Activated naive CD8-positive, alpha-beta T cell (primary cell): Measurements from ENCODE around the gene STRA6.

Source experiments
- H3K27ac Mint-ChIP-seq: one replicate; pipeline ENCODE4 v1.8.0; 2021; ENCODE audit warnings: mixed read lengths
- H3K27me3 Mint-ChIP-seq: one replicate; pipeline ENCODE4 v1.8.0; 2021; ENCODE audit warnings: mixed read lengths
- H3K36me3 Mint-ChIP-seq: one replicate; pipeline ENCODE4 v1.8.0; 2021; ENCODE audit warnings: mixed read lengths
- H3K4me1 Mint-ChIP-seq: one replicate; pipeline ENCODE4 v1.8.0; 2021; ENCODE audit warnings: low read depth, mixed read lengths
- H3K4me3 Mint-ChIP-seq: one replicate; pipeline ENCODE4 v1.8.0; 2021; ENCODE audit warnings: mild to moderate bottlenecking, mixed read lengths
- H3K9me3 Mint-ChIP-seq: one replicate; pipeline ENCODE4 v1.8.0; 2021; ENCODE audit warnings: low read depth, mixed read lengths

The STRA6 gene

GRCh38 chr15:74156678-74157411 lies 45.7 kb downstream of the STRA6 start:
- peaks cover 14% of the 10 kb centered on the region for H3K4me1 Mint-ChIP-seq
- no peak overlapping the region for H3K4me3 Mint-ChIP-seq
- no peaks in the 10 kb centered on the region for H3K36me3 Mint-ChIP-seq
- peaks cover 5% of the 10 kb centered on the region for H3K27me3 Mint-ChIP-seq
- no peak overlapping the region for H3K27ac Mint-ChIP-seq
- no peaks in the 10 kb centered on the region for H3K9me3 Mint-ChIP-seq

- no peaks in the 10 kb centered on the region for H3K36me3 Mint-ChIP-seq
- H3K9me3 Mint-ChIP-seq: no peaks in the 10 kb centered on the region
- peaks cover 14% of the 10 kb centered on the region for H3K4me1 Mint-ChIP-seq
- H3K4me3 Mint-ChIP-seq: no peak overlapping the region
- H3K27ac Mint-ChIP-seq: no peak overlapping the region
- H3K27me3 Mint-ChIP-seq: peaks cover 5% of the 10 kb centered on the region
Measured at GRCh38 chr15:74155766-74156417, 46.7 kb downstream of the STRA6 start.

- Mint-ChIP-seq H3K36me3 (peaks cover 3% of the 10 kb centered on the region), H3K9me3 (no peaks in the 10 kb centered on the region), H3K4me1 (no peaks in the 10 kb centered on the region), H3K27me3 (peaks cover 13% of the 10 kb centered on the region), H3K27ac (no peak overlapping the region), H3K4me3 (no peak overlapping the region)
Measured at GRCh38 chr15:74147051-74147450, 55.5 kb downstream of the STRA6 start.

GRCh38 chr15:74146277-74146800 lies 56.2 kb downstream of the STRA6 start:
- Mint-ChIP-seq H3K4me1 (no peaks in the 10 kb centered on the region), H3K27ac (no peak overlapping the region), H3K9me3 (no peaks in the 10 kb centered on the region), H3K27me3 (peaks cover 13% of the 10 kb centered on the region), H3K4me3 (no peak overlapping the region), H3K36me3 (peaks cover 3% of the 10 kb centered on the region)

- Mint-ChIP-seq H3K27ac (no peak overlapping the region), H3K36me3 (peaks cover 3% of the 10 kb centered on the region), H3K27me3 (peaks cover 17% of the 10 kb centered on the region), H3K4me1 (no peaks in the 10 kb centered on the region), H3K4me3 (no peak overlapping the region), H3K9me3 (no peaks in the 10 kb centered on the region)
Measured at GRCh38 chr15:74144153-74144775, 58.3 kb downstream of the STRA6 start.

- H3K4me1 Mint-ChIP-seq: peaks cover 9% of the 10 kb centered on the region
- H3K4me3 Mint-ChIP-seq: no peak overlapping the region
- H3K27me3 Mint-ChIP-seq: peaks cover 23% of the 10 kb centered on the region
- no peaks in the 10 kb centered on the region for H3K9me3 Mint-ChIP-seq
- H3K27ac Mint-ChIP-seq: no peak overlapping the region
- H3K36me3 Mint-ChIP-seq: peaks cover 3% of the 10 kb centered on the region
Measured at GRCh38 chr15:74141591-74141990, 61.0 kb downstream of the STRA6 start.

- Mint-ChIP-seq H3K36me3 (peaks cover 3% of the 10 kb centered on the region), H3K4me3 (no peak overlapping the region), H3K27me3 (peaks cover 26% of the 10 kb centered on the region), H3K27ac (no peak overlapping the region), H3K4me1 (peaks cover 21% of the 10 kb centered on the region), H3K9me3 (no peaks in the 10 kb centered on the region)
Measured at GRCh38 chr15:74138642-74139041, 63.9 kb downstream of the STRA6 start.

GRCh38 chr15:74137537-74137894 lies 65.1 kb downstream of the STRA6 start:
- H3K9me3 Mint-ChIP-seq: no peaks in the 10 kb centered on the region
- H3K27me3 Mint-ChIP-seq: peaks cover 27% of the 10 kb centered on the region
- H3K4me3 Mint-ChIP-seq: peak overlapping the region; percentile 82
- H3K4me1 Mint-ChIP-seq: peaks cover 24% of the 10 kb centered on the region
- no peak overlapping the region for H3K27ac Mint-ChIP-seq
- peaks cover 2% of the 10 kb centered on the region for H3K36me3 Mint-ChIP-seq

- no peak overlapping the region for H3K27ac Mint-ChIP-seq
- peaks cover 28% of the 10 kb centered on the region for H3K27me3 Mint-ChIP-seq
- no peaks in the 10 kb centered on the region for H3K36me3 Mint-ChIP-seq
- peaks cover 24% of the 10 kb centered on the region for H3K4me1 Mint-ChIP-seq
- no peaks in the 10 kb centered on the region for H3K9me3 Mint-ChIP-seq
- H3K4me3 Mint-ChIP-seq: peak overlapping the region; percentile 82
Measured at GRCh38 chr15:74136814-74137536, 65.6 kb downstream of the STRA6 start.

GRCh38 chr15:74136540-74136813 lies 66.1 kb downstream of the STRA6 start:
- H3K4me3 Mint-ChIP-seq: peak overlapping the region; percentile 82
- no peak overlapping the region for H3K27ac Mint-ChIP-seq
- H3K27me3 Mint-ChIP-seq: peaks cover 31% of the 10 kb centered on the region
- no peaks in the 10 kb centered on the region for H3K9me3 Mint-ChIP-seq
- H3K36me3 Mint-ChIP-seq: no peaks in the 10 kb centered on the region
- peaks cover 24% of the 10 kb centered on the region for H3K4me1 Mint-ChIP-seq

- Mint-ChIP-seq H3K36me3 (no peaks in the 10 kb centered on the region), H3K9me3 (no peaks in the 10 kb centered on the region), H3K27me3 (peaks cover 34% of the 10 kb centered on the region), H3K4me3 (peak overlapping the region; percentile 76), H3K27ac (no peak overlapping the region), H3K4me1 (peaks cover 31% of the 10 kb centered on the region)
Measured at GRCh38 chr15:74135041-74135565, 67.5 kb downstream of the STRA6 start.

GRCh38 chr15:74134387-74135027 lies 68.1 kb downstream of the STRA6 start:
- Mint-ChIP-seq H3K4me1 (peaks cover 35% of the 10 kb centered on the region), H3K27ac (no peak overlapping the region), H3K9me3 (no peaks in the 10 kb centered on the region), H3K36me3 (no peaks in the 10 kb centered on the region), H3K4me3 (peak overlapping the region; percentile 76), H3K27me3 (peaks cover 36% of the 10 kb centered on the region)

- Mint-ChIP-seq H3K27me3 (peaks cover 40% of the 10 kb centered on the region), H3K27ac (no peak overlapping the region), H3K36me3 (no peaks in the 10 kb centered on the region), H3K9me3 (no peaks in the 10 kb centered on the region), H3K4me1 (peaks cover 42% of the 10 kb centered on the region), H3K4me3 (no peak overlapping the region)
Measured at GRCh38 chr15:74133694-74134386, 68.7 kb downstream of the STRA6 start.
